NCI-H1105 (cell line): Measurements from ENCODE around the gene FRMD4A.

ENCODE experiments used
- DNase-seq: peaks from one replicate; lab custom pipeline; 2025; lab: John Stamatoyannopoulos, UW

The FRMD4A gene

GRCh38 chr10:13669182-13669855, 661.4 kb downstream of the FRMD4A start:
- no peak for DNase-seq

- no peak for DNase-seq
Observed at GRCh38 chr10:13668126-13668525, 662.6 kb downstream of the FRMD4A start.

- no peak for DNase-seq
Observed at GRCh38 chr10:13665516-13666262, 665.0 kb downstream of the FRMD4A start.

DNA sequence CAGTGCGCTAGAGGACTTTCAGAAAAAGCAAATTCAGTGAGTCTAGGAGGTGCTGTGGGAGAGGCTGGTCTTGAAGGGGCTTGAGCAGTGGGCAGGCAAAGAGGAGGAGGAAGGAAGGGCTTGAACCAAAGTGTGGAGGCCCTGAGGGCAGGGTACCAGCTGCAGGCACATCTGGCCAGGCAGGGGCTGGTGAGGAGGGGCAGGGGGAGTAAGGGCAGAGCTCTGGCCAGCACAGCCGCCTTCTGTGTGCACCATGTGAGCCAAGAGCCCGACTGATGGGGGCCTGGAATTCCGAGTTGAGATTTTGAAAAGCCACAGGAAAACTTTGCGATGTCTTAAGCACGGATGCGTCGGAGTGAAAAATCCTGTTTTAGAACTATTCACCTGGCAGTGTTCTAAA, 669.5 kb downstream of the FRMD4A start:
- no peak for DNase-seq

DNA sequence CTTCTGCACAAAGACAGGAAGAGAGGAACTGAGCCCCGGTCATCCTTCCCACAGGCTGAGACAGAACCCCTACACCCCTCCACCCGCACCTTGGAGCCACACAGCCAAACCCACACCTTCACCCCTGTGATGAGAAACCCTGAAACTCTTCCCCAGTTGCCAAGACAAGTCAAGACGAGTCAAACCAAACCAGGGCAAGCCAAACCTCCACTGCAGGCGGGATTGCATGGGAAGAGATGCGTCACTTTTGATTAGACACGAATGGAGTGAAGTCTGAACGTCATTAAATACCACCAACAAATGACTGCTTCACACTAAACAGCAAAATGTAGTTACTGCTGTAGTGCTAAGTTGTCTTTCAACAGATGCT, 670.2 kb downstream of the FRMD4A start:
- DNase-seq, result no peak

- DNase-seq, result no peak
Observed at GRCh38 chr10:13659887-13660550, 670.7 kb downstream of the FRMD4A start.

DNA sequence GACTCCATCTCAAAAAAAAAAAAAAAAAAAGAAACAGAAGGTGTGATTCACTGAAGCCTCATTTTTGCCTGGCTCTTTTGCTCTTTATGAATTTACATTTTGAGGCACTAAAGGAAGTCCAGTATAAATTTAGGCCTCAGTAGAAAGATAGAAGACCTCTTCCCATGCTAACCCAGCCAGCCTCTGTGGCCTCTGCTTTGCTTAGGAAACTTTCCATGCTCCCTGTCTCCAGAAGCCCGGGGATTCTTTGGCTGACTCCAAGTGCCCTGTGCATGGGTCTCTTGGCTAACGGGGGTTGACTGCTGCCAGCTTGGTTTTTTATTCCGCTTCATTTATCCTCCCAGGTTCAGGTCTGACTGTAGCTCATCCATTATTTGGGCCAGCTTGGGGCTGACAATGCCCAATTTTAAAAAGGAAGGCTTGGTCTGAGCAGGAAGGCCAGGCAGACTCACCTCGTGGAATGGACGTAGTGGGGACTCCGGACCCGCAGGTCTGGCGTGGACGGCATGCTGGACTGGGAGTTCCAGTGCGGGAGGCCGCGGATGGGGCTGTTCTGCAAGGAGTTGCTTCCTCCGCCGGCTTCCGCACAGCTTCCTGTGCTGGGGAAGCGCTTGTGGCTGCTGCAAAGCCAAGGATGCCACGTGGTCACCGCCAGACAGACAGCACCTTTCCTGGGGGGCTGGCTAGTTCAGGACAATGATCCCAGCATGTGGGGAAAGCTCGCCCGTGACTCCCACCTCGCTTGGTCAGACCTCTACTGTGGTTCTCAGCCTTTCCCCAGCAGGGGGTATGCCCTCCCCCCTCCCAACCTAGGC, 671.6 kb downstream of the FRMD4A start:
- no peak for DNase-seq

DNA sequence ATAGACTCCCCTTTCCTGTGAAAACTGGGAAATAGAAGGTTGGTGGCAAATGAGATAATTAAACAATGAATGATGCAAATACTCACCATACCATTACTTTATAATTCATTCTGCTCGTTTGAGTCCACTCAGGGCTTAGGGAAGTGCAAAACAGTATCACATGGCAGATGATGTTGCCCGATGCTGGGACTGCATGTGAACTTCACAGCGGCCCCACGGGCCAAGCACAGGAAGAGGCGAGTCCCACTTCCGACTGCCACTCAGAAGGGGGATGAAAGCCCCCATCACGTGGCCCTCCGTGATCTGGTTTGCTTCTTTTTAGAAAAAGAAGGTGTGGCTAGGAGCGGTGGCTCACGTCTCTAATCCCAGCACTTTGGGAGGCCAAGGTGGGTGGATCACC, 672.5 kb downstream of the FRMD4A start:
- no peak for DNase-seq

DNA sequence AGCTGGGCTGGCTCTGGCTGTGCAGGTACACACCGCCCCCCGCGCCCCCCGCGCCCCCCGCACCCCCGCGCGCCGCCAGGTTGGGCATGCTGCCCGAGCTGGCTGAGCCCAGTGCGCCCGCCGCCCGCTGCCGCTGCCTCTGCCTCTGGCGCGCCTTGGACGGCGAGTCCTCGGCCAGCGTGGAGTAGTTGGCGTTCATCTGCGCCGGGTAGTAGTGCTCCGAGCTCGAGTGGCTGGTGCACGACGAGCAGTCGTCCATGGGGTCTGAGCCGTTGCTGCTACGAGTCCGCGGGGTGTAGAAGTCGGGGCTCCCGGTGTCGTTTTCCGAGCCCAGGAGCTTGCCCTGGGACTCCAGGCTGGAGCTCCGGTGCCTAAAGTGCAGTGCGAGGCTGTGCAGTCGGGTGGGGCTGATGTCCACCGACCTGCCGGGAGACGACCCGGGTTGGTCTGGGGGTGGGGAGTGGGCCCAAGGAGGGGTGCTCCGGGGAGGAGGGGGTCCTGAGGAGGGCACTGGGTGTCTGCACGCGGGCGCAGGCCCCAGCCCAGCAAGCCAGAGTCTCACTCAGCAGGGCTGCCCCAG, 673.5 kb downstream of the FRMD4A start:
- no peak for DNase-seq

GRCh38 chr10:13656337-13657100, 674.2 kb downstream of the FRMD4A start:
- DNase-seq, result no peak

- DNase-seq, result no peak
Observed at GRCh38 chr10:13654846-13655245, 675.9 kb downstream of the FRMD4A start.

GRCh38 chr10:13654118-13654830, 676.5 kb downstream of the FRMD4A start:
- DNase-seq, result no peak

DNA sequence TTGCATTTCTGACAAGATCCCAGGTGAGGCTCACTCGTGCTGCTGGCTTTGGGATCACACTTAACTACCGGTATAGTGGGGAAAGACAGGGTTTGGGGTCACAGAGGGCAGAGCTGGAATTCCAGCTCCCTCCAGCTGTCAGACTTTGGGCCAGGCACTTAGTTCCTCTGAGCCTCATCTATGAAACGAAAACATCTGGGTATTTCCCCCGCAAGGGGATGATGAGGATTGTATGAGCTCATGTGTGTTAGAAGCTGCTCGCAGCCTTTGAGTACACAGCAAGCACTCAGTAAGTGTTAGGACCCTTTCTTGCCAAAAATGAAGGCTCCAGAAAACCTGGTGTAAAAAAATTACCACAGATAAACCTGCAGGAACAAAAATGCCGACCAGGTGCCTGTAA, 677.9 kb downstream of the FRMD4A start:
- no peak for DNase-seq

DNA sequence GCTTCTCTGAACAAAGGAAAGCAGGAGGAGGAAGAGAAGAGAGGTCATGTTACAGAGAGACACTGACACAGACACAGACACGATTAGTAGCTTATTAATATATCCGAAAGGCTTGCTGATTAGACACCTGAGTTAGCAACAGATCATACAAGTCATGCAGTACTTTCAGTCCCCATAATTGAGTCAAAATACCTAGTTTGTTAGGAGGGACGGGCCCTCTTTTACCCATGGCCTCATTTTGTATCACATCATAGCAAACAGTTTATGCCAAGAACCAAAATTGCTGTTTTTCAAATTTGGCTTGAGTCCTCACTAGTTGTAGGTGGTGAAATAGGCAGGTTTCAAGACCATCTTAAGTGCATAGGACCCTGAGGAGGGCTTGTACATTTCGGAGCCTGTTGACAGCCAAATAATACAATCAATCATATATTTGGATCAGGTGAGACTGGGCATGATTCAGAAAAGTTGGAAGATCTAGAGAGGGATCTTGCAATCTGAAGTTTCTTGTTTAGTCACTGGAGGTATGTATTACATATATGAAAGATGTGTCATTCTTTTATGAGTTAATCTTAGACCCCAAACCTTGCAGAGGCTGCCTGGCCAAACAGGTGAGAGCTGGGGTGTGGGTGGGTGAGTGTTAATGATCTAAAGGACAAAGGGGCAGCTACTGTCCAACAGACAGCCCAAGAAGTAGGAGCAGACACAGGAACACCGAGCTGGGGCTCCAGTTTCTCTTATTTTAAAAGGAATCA, 678.6 kb downstream of the FRMD4A start:
- no peak for DNase-seq

DNA sequence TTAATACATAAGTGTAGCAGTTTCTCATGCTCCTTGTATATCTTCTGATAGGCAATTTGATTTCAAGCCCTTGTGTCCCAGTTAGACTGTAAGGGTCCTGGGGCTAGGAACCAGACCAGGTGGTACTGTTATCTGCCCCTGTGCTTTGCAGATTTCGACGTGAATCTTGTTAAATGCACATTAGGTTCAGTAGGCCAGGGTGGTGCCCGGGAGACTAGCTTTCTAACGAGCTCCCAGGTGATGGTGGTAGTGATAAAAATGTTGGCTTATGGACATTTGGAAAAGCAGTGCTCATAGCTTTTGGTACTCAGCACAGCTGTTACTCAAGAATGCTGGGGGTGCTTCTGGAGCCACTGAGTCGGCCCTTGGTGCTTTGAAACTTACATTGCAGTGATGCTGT, 679.8 kb downstream of the FRMD4A start:
- no peak for DNase-seq

DNA sequence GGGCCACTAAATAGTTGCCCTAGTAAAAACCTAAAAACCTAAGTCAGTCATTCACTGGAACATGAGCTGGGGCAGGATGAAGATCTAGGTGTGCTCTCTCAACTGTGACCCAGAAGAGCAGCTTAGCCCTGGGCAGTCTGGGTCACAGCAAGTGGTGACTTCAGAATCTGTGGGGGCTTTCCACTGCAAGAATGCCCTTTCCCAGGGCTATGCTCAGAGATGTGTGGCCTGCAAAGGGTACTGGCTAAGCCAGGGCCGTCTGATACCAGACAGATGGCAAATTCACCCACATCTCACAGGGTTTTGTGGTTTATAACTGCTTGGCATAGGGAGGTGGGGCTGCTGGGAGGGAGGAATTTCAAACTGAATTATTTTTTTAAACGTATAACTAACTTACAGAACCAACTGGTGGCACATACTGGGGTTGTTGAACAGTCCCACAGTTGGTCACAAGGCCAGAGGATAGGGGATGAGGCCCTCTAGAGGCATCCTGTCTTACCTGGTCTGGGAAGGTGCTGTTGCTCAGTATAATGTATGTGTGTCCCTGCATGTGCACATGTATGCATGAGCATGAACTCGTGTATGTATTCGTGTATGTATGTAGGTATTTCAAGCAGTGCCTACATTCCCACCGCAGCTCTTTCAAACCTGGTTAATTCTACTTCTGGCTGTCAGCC, 680.7 kb downstream of the FRMD4A start:
- no peak for DNase-seq

- no peak for DNase-seq
Observed at GRCh38 chr10:13648425-13648824, 682.3 kb downstream of the FRMD4A start.

DNA sequence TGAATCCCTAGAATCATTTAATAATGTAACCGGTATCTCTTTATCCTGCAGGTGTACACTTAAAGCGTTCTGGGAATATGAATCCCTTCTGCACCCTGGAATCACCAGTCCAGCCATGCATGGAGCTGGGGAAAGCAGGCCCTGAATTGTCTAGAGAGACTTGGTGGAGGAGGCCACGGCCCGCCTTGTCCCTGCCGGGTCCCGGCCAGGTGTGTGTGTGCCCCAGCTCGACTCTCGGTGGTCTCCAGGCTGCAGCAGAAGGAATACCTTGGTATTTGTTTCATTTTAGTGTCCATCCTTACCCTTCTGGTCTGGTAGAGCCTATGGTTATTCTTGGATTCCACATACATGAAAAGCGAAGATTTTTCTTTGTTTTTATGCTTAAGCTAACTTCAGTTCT, 685.9 kb downstream of the FRMD4A start:
- DNase-seq, result no peak

DNA sequence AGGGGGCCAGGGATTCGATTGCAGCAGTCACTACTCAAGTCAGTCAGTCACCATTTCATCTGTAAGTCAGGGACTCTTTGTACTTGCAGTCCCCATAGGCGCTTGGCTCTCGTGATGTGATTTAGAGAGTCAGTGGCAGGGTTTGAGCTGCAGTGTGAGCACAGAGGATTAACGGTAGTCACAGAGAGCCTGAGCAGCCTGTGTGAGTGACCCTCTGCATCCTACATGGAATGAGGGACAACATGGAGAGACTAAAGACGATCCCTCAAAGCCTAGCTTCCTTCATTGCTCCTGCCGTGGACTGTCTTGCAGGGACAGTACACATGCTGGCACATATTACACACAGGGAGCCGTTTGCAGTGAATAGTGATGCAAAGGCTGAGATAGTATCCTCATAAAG, 687.7 kb downstream of the FRMD4A start:
- no peak for DNase-seq
